HUES64 (cell line): Measurements from ENCODE around the gene HCN3. TPM values are rescaled to one million over a fixed set of nuclear protein-coding genes. Genes with fewer than 3 reads are reported as not detected.
"Not testable (repeated sequence)": the region's sequence is repeated elsewhere in the genome, so short reads cannot be mapped to it uniquely, and the experiment has no call there.

Source experiments
- H3K27ac ChIP-seq: 2 replicates; pipeline ENCODE4 v1.7.0; 2013; ENCODE audit warnings: low read depth, low read length, inconsistent platforms
- H3K27me3 ChIP-seq: 2 replicates; pipeline ENCODE4 v1.6.1; 2013; ENCODE audit warnings: mild to moderate bottlenecking, low read length; ENCODE audit not compliant: insufficient read depth
- H3K36me3 ChIP-seq: 2 replicates; pipeline ENCODE4 v1.6.1; 2013; ENCODE audit warnings: mild to moderate bottlenecking, low read length; ENCODE audit not compliant: insufficient read depth
- H3K4me1 ChIP-seq: 2 replicates; pipeline ENCODE4 v1.6.1; 2013; ENCODE audit warnings: mild to moderate bottlenecking, low read length, moderate library complexity; ENCODE audit not compliant: insufficient read depth
- H3K4me3 ChIP-seq: 2 replicates; pipeline ENCODE4 v1.5.1; 2013; ENCODE audit warnings: mild to moderate bottlenecking, low read length, moderate library complexity
- H3K9ac ChIP-seq: 2 replicates; pipeline ENCODE4 v1.6.1; 2013; ENCODE audit warnings: mild to moderate bottlenecking, low read depth, low read length
- H3K9me3 ChIP-seq: 2 replicates; pipeline ENCODE4 v1.6.1; 2013; ENCODE audit warnings: low read depth, low read length; ENCODE audit not compliant: insufficient read depth
- WGBS: fragments of 150-250, 120-280 bp; methylation state at CpG from one replicate; pipeline ENCODE4 v1.1.7; 2013; ENCODE audit warnings: missing lambda C conversion rate; 5-methylcytosine and 5-hydroxymethylcytosine counted together
- polyA plus RNA-seq, 2 experiments: library from polyadenylated mRNA; stranded (reverse); fragments of 50-300 nt; gene quantifications; one replicate each; pipeline ENCODE4 v1.2.3, GENCODE V29; 2013

HCN3 gene
- 2.7 TPM for polyA plus RNA-seq (2013, experiment 1 of 2)
- polyA plus RNA-seq (2013, experiment 2 of 2), result 4.3 TPM

DNA sequence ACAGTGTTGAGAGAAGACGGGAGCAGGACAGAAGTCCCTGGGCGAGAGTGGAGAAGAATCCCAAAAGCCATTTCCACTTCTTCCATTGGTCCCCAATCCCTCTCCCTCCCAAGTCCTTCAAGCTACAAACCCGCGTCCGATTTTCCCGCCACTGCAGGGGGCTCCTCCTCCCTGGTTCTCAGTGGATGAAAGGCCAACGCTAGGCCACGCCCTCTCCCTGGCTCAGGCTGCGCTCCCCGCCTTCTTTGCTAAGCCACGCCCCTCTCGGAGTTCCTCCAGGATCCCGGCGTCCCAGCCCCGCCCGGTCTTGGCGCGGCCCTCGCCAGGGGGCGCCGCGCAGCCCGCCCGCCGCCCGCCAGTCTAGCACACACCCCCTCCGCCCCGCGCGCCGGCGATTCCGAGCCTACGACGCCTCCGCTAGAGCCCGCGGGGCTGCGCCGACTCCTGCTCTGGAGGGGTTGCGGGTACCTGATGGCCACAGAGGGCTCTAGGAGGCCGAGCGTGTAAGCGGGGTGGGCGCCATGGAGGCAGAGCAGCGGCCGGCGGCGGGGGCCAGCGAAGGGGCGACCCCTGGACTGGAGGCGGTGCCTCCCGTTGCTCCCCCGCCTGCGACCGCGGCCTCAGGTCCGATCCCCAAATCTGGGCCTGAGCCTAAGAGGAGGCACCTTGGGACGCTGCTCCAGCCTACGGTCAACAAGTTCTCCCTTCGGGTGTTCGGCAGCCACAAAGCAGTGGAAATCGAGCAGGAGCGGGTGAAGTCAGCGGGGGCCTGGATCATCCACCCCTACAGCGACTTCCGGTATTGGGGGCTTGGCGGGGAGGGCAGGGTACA, at the start of gene HCN3:
Gene HCN3 (plus strand): TSS at position 394 of the 832 bp plus-strand sequence. CDS start 128 bp downstream, at position 522.
- Histone ChIP-seq H3K27me3 (peaks cover 8% of the 10 kb centered on the region; the same call in 1 of the 2 replicates), H3K9ac (peak within 1 kb of the TSS; percentile 13; the same call in 1 of the 2 replicates), H3K9me3 (no peaks in the 10 kb centered on the region), H3K27ac (no peak within 1 kb of the TSS), H3K4me1 (peaks cover 21% of the 10 kb centered on the region), H3K36me3 (no peaks in the 10 kb centered on the region; the same call in 1 of the 2 replicates), H3K4me3 (peak within 1 kb of the TSS; percentile 70)
- WGBS, result under 1% methylated on average over 68 of the region's 68 CpGs

DNA sequence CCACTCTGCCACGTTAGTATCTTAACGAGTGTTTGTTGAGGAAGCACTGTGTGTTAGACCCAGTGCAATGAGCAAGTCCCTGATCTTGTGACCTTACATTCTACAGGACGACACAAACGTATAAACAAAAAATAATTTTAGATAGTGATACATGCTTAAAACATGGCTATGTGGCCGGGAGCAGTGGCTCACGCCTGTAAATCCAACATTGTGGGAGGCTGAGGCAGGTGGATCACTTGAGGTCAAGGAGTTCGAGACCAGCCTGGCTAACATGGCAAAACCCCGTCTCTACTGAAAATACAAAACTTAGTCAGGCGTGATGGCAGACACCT, 49.2 kb upstream of the HCN3 start:
- 76% methylated on average over 9 of the region's 9 CpGs for whole genome bisulfite sequencing
- H3K36me3 ChIP-seq, result peaks cover 4% of the 10 kb centered on the region; the same call in 1 of the 2 replicates
- H3K9ac ChIP-seq, result peak overlapping the region; percentile 77
- no peaks in the 10 kb centered on the region for H3K27me3 ChIP-seq
- peak overlapping the region; percentile 81 for H3K4me3 ChIP-seq
- H3K4me1 ChIP-seq, result peaks cover 5% of the 10 kb centered on the region; the same call in 1 of the 2 replicates
- no peaks in the 10 kb centered on the region for H3K9me3 ChIP-seq
- peak overlapping the region; percentile 85 for H3K27ac ChIP-seq

DNA sequence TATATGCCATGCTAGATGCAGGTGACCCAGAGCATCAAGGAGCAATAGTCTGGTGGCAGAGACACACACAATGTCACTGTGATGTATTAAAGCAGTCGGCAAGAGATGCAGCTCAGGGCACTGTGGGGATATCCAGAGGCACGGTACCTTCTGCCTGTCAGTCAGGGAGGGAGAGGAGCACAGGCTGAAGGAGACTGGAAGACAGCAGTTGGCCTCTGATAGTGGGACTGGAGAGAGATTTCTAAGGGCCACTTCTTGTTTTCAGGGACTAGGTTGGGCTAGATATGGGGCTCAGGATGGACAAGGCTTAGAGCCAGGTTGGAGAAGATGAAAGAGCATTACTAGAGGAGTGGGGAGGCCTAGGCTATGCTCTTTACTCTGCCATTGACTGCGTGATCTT, 46.0 kb upstream of the HCN3 start:
- not testable (repeated sequence) for H3K9me3 ChIP-seq, H3K27ac ChIP-seq, H3K27me3 ChIP-seq, H3K9ac ChIP-seq, H3K36me3 ChIP-seq, H3K4me3 ChIP-seq, H3K4me1 ChIP-seq
- WGBS, result 78% methylated on average over 3 of the region's 3 CpGs

DNA sequence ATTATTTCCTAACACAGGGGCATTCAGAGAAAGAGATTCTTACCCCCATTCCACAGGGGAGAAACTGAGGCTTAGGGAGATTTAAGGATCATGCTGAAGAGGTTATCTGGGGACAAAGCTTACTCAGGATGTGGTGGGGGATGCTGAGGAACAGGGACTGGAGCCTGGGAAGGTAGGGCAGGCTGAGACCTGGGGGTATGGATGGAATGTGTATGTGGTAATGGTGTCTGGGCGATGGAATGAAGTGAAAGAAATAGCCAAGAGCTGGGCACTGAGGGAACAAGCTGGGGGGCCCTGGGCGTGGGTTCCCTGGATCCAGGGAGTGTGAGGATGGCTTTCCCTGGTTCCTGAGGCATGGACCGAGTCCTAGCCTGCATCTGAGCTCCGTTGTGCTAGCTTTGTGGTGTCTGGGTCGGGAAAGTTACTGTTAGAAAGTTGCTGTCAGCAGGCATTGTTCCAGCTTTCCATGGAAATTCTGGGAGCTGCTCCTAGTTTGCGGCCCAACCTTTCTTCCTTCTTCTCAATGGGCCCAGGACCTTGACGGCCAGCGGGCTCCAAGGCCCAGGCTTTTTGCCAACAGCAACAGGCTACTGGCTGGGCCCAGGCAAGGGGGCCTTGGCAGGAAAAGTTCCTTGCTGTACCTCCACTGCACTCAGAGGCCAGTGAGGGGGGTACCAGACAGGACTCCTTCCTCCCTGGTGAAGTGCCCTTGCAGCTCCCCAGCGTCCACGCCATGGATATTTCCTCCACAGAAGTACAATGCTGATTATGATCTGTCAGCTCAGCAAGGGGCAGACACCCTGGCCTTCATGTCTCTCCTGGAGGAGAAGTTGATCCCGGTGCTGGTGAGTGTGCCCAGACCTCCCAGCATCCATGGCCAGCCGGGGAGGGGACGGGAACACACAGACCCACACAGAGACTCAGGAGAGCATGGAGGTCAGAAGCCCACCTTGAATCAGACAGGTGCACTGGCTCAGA, 45.0 kb upstream of the HCN3 start:
- H3K4me1 ChIP-seq, H3K4me3 ChIP-seq, H3K27me3 ChIP-seq, H3K9ac ChIP-seq, H3K27ac ChIP-seq, H3K9me3 ChIP-seq: not testable (repeated sequence)
- WGBS, result 91% methylated on average over 12 of the region's 13 CpGs
- peaks cover 13% of the 10 kb centered on the region for H3K36me3 ChIP-seq

DNA sequence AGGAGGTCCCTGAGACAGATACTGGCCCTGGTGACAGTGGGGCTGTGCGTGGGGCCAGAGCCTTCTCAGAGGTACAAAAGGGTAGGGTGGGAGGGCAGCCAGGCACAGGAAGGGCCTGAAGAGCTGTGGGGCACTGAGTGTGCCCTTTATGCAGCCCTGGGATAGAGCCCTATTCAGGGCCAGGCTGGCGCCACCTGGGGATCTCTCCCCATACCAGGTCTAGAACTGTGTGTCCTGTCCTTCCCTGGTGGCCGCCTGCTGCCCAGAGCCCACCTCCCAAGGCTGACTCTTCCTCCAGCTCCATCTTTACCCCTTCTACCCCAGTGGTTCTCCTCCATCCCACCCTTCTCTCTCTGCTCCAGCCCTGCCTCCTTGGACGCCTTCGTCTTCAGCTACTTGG, 43.8 kb upstream of the HCN3 start:
- H3K4me3 ChIP-seq, H3K27ac ChIP-seq, H3K27me3 ChIP-seq, H3K4me1 ChIP-seq, H3K9me3 ChIP-seq, H3K9ac ChIP-seq: not testable (repeated sequence)
- WGBS, result 86% methylated on average over 1 of the region's 5 CpGs
- H3K36me3 ChIP-seq, result peaks cover 16% of the 10 kb centered on the region

DNA sequence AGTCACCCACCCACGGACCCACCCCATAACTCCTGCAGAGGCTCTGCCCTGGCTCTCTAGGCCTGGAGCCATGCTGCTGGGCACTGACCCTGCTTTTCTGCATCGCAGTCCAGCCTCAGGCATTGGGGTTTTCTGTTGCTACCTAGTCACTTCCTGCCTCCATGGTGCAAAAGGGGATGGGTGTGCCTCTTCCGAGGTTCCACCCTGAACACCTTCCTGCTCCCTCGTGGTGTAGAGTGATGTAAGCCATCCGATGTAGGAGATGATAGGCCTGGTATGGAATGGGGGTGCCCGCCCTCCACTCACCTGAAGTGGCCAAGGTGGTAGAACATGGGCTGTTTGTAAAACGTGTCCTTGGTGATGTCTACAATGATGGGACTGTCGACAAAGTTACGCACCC, 41.9 kb upstream of the HCN3 start:
- H3K4me3 ChIP-seq, H3K9me3 ChIP-seq, H3K27ac ChIP-seq, H3K9ac ChIP-seq, H3K27me3 ChIP-seq, H3K4me1 ChIP-seq: not testable (repeated sequence)
- peaks cover 16% of the 10 kb centered on the region for H3K36me3 ChIP-seq
- 95% methylated on average over 4 of the region's 9 CpGs for WGBS

DNA sequence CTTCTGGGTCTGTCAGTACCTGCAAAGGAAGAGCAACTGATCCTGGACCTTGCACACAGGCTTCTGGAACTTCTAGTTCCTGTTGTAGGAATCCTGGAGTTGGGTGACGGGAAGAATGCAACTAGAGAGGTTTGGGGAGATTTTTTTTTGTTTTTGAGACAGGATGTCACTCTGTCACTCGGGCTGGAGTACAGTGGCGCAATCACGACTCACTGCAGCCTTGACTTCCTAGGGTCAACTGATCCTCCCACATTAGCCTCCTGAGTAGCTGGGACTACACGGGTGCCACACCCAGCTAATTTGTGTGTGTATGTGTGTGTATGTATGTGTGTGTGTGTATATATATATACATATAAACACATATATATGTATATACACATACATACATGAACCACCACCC, 40.8 kb upstream of the HCN3 start:
- WGBS, result 93% methylated on average over 4 of the region's 5 CpGs
- Histone ChIP-seq H3K27ac (no peak overlapping the region), H3K4me1 (0 out of 2 replicates have a peak, but pooled peaks cover 2% of the 10 kb centered on the region), H3K36me3 (peaks cover 16% of the 10 kb centered on the region), H3K9ac (no peak overlapping the region), H3K27me3 (no peaks in the 10 kb centered on the region), H3K9me3 (no peaks in the 10 kb centered on the region), H3K4me3 (no peak overlapping the region)

DNA sequence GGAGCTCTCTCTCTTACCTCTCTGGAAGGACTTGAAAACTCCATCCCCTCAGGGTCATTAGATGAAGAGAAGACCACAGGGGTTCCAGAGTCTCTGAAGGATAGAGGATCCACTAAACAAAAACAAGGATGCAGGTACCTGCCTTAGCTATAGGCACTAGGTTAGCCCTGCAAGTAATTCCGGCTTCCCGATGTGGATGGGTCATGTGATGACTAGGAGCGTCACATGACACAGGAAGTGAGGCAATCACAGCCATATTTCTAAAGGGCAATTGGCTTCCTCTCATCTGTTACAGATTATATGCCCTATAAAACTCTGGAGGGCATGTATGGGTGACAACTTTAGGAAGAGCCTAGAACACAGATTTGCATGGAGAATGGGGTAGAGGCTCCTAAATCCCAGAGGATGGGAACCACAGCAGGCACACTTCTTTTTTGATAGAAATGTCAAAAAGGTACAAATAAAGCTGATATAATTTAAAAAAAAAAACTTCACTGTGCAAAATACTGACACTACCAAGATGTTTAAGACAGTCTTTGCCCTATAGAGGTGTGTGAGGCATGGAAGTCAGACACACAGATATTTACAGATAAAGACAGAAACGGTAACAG, 36.1 kb upstream of the HCN3 start:
- Histone ChIP-seq H3K9ac (peak overlapping the region; percentile 64), H3K27me3 (peaks cover 10% of the 10 kb centered on the region), H3K9me3 (no peaks in the 10 kb centered on the region), H3K36me3 (peaks cover 13% of the 10 kb centered on the region), H3K27ac (no peak overlapping the region), H3K4me1 (peaks cover 7% of the 10 kb centered on the region; the same call in 1 of the 2 replicates), H3K4me3 (peak overlapping the region; percentile 56)
- 27% methylated on average over 4 of the region's 4 CpGs for WGBS

DNA sequence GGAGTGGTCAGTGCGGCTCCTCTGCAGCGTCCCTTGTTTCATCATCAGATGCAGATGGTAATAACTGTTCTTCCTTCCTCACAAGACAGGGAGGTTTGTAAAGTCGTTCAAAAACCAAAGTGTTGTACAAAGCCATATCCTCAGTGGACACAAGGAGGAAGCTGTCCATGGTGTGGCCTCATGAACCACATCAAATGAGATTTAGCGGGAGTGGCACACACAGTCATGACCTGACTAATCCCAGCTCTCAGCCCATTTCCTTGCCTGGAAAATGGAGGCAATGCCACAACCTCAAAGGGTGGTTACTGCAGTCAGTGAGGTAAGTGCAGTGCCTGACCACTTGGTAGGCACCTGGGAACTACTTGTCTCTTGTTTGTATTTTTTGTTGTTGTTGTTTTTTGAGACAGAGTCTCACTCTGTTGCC, 35.4 kb upstream of the HCN3 start:
- H3K4me3 ChIP-seq, result no peak overlapping the region

DNA sequence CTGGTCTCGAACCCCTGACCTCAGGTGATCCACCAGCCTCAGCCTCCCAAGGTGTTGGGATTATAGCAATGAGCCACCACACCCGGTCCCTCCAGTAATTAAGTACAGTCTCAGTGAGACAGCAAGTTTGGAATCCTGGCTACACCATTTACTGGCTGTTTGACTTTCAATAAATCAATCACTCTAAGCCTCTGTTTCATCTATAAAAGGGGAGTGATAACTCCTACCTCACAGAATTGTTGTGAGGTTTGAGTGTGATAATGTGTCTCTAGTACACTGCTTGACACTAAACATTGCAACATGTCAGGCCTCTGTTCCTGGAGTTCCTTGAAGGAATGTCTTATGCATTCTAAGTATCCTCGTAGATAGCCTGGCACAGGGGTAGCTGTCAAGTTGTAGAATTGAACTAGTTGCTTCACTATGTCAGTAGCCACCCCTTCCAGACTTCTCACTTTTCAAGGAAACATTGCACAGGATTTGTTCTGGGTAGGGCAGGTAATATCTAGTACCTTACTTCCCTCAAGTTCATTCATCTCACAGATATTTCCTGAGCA, 34.4 kb upstream of the HCN3 start:
- Histone ChIP-seq H3K9ac (no peak overlapping the region), H3K4me3 (peak overlapping the region; percentile 65)
- 91% methylated on average over 3 of the region's 3 CpGs for WGBS

More for the DNA sequence above, 35.4 kb upstream of the HCN3 start:
- Histone ChIP-seq H3K4me1 (peaks cover 7% of the 10 kb centered on the region; the same call in 1 of the 2 replicates), H3K36me3 (peaks cover 6% of the 10 kb centered on the region), H3K9me3 (no peaks in the 10 kb centered on the region), H3K27me3 (peaks cover 14% of the 10 kb centered on the region), H3K27ac (no peak overlapping the region), H3K9ac (no peak overlapping the region)
- 89% methylated on average over 4 of the region's 4 CpGs for WGBS

More for the DNA sequence above, 34.4 kb upstream of the HCN3 start:
- peaks cover 14% of the 10 kb centered on the region for H3K27me3 ChIP-seq
- no peaks in the 10 kb centered on the region for H3K9me3 ChIP-seq
- no peak overlapping the region for H3K27ac ChIP-seq
- peaks cover 10% of the 10 kb centered on the region; the same call in 1 of the 2 replicates for H3K36me3 ChIP-seq
- peaks cover 7% of the 10 kb centered on the region; the same call in 1 of the 2 replicates for H3K4me1 ChIP-seq
